HG03025 (cell line): ENCODE measurements around the gene SYS1.
"Not testable (repeated sequence)": the region's sequence is repeated elsewhere in the genome, so short reads cannot be mapped to it uniquely, and the experiment has no call there.

Experiments
- ATAC-seq: cut with Tn5 transposase; IDR thresholded peaks from one replicate; pipeline ENCODE4 v1.9.1; 2021; ENCODE audit warnings: mild to moderate bottlenecking, moderate library complexity; ENCODE audit not compliant: unreplicated experiment, low FRiP score

The SYS1 gene

GRCh38 chr20:45339084-45339483, 23.9 kb upstream of the SYS1 start:
- ATAC-seq: no peak

- ATAC-seq: no peak
Observed at GRCh38 chr20:45339799-45340198, 23.2 kb upstream of the SYS1 start.

- ATAC-seq: no peak
Observed at GRCh38 chr20:45340236-45340847, 22.6 kb upstream of the SYS1 start.

- ATAC-seq: no peak
Observed at GRCh38 chr20:45340951-45341350, 22.0 kb upstream of the SYS1 start.

GRCh38 chr20:45341579-45341938, 21.4 kb upstream of the SYS1 start:
- no peak for ATAC-seq

GRCh38 chr20:45341939-45342854, 20.8 kb upstream of the SYS1 start:
- ATAC-seq: no peak

- no peak for ATAC-seq
Observed at GRCh38 chr20:45342855-45343531, 20.0 kb upstream of the SYS1 start.

- no peak for ATAC-seq
Observed at GRCh38 chr20:45343532-45344167, 19.3 kb upstream of the SYS1 start.

- ATAC-seq: no peak
Observed at GRCh38 chr20:45344168-45344860, 18.6 kb upstream of the SYS1 start.

- no peak for ATAC-seq
Observed at GRCh38 chr20:45345104-45345936, 17.6 kb upstream of the SYS1 start.

GRCh38 chr20:45346291-45346718, 16.7 kb upstream of the SYS1 start:
- ATAC-seq: no peak

GRCh38 chr20:45346851-45347250, 16.1 kb upstream of the SYS1 start:
- ATAC-seq: no peak

- no peak for ATAC-seq
Observed at GRCh38 chr20:45347297-45347935, 15.5 kb upstream of the SYS1 start.

- no peak for ATAC-seq
Observed at GRCh38 chr20:45347936-45348778, 14.8 kb upstream of the SYS1 start, which contains the start of gene SDC4. Gene SDC4 (minus strand): TSS chr20:45348424. CDS start chr20:45348384, 40 bp downstream.

GRCh38 chr20:45350217-45350616, 12.7 kb upstream of the SYS1 start:
- ATAC-seq: no peak

GRCh38 chr20:45350795-45351194, 12.2 kb upstream of the SYS1 start:
- not testable (repeated sequence) for ATAC-seq

- no peak for ATAC-seq
Observed at GRCh38 chr20:45352729-45353128, 10.2 kb upstream of the SYS1 start.

GRCh38 chr20:45353746-45354145, 9.2 kb upstream of the SYS1 start:
- ATAC-seq: no peak
